CD4-positive, alpha-beta T cell treated with Interleukin-21 for 1 hour (primary cell): Measurements from ENCODE around the gene DIAPH2.

ENCODE experiments used
- DNase-seq: peaks from one replicate; pipeline ENCODE4 v3.0.0-alpha.2; 2020

DIAPH2 gene

DNA sequence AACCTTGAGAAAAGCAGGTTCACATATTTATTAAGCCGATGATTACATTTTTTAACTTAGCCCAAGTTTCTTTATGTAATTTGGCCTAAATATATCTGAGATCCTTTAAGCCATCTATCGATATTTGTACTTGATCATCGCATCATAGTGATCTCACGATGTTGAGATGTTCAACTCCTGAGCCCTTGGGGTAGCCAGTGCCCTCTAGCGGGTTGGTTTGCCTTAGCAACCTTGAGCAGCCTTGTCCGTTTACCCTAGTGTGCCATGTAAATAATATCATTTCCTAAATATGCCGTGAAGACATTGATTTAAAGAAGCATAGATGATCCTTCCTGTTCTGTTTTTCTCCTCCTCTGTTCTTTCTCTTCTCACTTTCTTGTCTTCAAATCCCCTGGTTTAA, 631.3 kb downstream of the DIAPH2 start:
- DNase-seq, result no peak

DNA sequence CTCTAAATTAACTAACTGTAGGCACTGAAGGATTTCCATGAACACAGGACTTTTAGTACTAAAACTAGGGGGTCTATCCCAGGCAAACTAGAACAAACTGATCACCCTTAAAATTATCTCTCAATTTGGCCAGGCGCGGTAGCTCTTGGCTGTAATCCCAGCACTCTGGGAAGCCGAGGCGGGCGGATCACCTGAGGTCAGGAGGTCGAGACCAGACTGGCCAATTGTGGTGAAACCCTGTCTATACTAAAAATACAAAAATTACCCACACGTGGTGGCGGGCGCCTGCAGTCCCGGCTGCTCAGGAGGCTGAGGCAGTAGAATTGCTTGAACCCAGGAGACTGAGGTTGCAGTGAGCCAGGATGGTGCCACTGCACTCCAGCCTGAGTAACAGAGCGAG, 635.7 kb downstream of the DIAPH2 start:
- no peak for DNase-seq

DNA sequence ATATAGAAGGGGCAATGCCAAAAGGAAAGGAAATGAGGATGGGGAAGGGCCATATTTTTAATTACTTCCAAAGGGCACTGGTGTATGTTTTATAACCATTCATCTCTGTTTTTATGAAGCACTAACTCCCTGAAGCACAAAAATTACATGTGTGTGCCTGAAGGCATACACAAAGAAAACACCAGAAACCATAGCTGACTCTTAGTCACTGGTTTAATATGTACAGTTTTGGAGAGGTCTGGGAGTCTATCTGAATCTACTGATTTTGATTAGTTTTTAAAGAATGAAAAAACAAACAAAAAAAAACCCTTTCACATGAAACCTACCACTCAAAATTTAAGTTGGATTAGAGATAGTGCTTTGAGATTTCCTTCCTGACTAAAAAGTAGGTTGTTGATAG, 637.8 kb downstream of the DIAPH2 start:
- no peak for DNase-seq

DNA sequence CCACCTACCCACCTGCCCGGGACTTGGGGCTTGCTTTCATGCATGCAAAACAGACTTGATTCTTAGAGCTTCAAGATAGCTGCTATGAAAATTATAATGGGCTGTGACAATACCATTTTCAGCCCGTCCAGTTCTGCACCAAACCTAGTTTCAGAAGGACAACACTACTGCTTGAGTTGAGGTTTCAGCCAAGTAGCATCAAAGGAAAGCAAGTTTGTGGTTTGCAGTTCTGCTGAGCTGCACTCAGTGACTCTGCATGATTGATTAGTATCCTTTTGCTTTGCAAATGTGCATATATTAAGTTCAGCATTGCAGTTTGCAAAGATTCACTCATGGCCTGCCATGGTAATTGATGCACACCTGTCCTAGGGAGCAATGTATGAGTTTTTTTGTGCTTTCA, 641.8 kb downstream of the DIAPH2 start:
- DNase-seq, result no peak

DNA sequence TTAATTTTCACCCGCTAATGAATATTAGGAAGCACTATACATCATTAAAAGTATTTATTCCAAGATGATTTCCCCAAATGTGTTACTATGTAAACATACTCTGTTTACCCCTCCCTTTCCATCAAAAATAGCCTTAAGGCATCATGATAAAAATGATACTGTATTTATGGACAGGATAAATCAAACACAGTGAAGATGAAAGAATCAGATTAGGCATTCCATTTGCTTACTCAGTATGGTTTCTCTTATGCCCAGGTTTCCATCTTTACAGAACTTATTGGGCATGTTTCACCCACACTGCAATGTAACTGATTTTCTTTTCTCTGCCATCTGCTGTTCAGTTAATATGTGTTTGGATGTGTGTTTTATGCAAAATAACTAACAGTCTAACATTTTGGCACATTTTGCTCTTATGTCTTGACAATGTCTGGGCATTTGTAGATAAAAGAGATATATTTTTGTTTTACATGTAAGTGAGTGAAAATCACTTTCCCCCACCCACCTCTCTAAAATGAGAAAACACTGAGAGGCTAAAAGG, 644.3 kb downstream of the DIAPH2 start:
- no peak for DNase-seq

DNA sequence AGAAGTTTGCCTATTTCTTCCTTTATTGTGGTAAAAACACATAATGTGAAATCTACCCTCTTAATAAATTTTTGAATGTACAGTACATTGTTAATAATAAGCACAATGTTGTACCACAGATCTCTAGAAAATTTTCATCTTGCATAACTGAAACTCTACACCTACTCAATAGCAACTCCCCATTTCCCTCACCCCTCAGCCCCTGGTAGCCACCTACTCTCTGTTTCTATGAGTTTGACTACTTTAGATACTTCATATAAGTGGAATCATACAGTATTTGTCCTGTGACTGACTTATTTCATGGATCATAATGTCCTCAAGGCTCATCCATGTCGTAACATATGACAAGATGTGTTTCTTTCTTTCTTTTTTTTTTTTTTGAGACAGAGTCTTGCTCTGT, 645.5 kb downstream of the DIAPH2 start:
- DNase-seq, result no peak

DNA sequence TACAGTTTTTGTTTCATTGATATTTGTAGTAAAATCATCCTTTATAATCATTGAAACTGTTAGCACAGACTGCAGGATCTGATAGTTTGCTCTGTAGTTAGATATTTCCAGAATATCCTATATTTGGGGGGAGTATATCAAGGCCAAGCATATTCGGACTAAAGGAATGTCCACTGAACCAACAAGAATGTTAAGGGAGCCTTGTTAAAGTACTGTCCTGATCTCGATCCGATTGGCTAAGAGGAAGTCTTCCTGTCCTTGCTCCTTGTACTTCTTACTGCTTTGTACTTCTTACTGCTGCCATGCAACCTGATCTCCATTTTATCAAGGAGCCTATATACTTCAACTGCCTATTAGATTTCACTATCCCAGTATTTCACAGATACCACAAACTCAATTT, 648.3 kb downstream of the DIAPH2 start:
- DNase-seq, result no peak

DNA sequence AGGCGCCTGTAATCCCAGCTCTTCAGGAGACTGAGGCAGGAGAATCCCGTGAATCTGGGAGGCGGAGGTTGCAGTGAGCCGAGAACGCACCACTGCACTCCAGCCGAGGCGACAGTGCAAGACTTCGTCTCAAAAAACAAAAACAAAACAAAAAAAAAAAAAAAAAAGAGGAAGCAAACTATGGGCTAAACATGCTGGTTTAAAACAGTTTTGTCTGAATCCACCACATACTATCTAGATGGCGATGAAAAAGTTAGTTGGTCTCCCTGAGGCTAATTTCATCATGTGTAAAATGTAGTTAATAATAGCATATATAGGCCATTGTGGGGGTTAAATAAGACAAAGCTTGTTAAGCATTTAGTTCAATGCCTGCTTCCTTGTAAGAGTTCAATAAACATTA, 650.2 kb downstream of the DIAPH2 start:
- no peak for DNase-seq

DNA sequence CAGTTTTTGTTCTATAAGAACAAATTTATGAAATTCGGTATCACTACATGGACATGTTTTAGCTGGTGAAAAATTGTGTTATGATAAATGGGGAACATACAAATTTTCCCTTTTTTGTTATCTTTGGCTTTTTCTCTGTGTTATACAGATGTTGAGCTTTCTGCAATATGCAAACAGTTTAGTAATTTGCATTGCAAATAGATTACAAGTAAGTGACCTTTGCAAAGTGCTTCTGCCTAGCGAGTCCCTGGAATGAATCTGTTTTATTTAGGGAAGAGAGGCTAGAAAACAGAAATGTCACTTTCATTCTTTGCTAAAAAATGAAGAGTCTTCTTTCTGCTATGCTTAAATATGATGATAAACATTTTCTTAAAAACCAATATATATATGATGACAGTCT, 660.1 kb downstream of the DIAPH2 start:
- DNase-seq, result no peak

DNA sequence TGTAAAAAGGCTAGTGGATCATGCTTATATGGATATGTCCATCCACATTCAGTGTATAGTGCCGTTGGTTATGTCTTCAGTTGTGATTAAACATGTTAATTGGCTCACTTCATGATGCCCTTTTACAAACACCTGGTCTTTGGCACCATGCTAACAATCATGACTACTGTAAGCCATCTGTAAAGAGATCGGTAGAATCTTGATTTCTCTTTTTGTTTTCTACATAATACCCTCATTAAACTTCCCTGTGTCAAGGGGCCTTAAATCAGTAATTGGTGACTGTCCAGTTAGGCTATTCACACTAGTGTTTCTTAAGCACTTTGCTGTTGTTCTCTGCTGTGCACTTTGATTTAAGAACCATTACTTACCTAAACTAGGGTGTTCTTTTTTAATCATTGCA, 674.3 kb downstream of the DIAPH2 start:
- no peak for DNase-seq

DNA sequence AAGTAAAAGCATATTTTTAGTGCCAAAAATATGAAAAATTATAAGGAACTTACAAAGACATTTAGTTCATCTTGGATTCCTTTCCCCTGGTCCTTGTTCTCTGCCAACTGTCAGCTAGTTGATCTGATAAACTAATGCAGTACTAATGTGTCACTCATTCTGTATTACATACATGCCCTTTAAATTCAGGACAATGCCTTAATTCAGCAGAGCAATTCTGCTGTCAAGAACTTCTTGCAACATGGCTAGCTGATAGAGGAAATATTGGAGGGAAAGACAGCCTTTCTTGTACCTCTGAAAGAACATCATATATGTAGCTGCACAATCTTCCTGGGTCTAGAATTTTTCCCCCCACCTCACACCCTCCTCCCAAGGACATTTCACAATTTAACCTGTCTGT, 679.2 kb downstream of the DIAPH2 start:
- no peak for DNase-seq

DNA sequence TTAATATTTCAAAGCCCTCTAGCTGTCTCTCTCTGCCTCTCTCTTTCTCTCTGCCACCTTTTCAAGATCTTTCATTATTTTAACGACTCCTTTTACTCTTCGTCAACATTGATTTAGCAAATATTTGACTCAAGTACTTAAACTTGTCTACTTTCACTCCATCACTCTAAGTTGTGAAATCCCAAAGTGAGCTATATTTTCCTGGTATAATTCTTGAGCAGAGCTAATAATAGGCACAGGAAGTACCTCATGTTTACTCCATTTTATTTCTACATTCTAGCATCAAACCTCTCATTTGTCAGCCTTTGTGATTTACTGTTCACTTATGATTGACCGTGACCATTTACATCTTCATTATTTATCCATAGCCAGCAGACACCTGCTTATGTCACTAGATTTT, 681.6 kb downstream of the DIAPH2 start:
- no peak for DNase-seq

DNA sequence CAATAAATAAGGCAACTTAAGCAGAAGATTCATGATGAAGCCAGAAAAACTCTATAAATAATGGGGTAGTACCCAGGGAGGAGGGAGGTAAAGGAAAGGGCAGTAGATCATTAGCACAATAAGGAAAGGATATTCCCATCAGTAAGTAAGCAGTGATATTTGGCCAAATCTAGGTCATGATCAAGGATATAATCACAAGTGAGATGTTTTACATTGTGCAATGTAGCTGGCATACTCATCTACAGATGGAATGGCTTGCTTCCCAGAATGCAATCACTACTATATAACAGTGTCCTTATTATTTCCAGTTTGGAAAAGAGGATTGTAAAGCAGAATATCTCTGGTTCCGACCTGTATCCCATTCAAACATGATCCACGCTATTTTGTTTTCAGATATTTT, 682.5 kb downstream of the DIAPH2 start:
- DNase-seq, result no peak

DNA sequence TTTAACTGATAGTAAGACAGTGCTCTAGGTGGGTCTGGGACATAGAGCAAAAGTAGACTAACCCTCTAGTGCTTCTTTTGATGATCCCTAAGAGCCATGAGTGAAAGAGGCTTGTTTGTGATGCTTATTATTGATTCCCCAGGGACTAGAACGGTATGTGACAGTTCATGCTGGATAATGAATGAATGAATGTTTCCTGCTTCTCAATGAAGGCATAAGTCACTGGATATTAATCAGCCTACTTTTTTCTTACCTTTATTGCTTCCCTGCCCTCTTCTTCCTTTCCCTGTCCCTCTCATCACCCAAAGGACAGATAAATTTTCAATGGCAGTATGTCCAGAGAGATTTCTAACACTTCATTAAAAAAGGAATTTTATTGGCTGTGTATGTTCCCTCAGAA, 685.3 kb downstream of the DIAPH2 start:
- DNase-seq, result no peak

DNA sequence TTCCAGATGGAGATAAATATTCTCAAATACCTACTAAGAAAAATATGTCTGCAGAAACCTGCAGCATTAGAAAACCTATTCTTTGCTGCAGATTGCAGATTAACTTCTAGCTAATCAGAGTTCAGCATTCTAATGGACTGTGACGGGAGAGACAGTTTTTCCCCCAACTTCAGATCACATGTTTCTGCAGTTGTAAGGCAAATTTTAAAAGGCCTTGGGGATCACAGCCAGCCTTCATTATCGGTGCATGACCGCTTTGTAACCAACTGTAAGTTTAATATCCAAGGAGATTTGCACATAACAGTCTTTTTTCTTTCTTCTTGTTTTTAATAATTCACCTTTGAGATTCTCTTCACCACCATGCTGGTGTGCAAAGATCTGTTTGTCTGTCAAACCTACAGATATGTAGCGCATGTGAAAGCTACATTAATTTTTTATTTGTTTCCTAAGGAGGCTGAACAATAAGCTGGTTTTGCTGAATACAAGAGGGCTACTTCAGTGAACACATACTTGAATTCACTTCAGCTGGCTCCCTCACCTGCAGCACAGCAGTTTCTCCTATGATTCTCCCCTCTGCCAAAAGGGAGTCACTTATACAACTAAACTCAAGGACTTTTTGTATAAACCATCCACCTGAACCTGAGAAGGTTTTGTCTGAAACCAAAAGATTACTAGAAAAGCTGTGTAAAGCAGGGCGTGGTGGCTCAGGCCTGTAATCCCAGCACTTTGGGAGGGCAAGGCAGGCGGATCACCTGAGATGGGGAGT, 687.5 kb downstream of the DIAPH2 start:
- DNase-seq, result no peak

DNA sequence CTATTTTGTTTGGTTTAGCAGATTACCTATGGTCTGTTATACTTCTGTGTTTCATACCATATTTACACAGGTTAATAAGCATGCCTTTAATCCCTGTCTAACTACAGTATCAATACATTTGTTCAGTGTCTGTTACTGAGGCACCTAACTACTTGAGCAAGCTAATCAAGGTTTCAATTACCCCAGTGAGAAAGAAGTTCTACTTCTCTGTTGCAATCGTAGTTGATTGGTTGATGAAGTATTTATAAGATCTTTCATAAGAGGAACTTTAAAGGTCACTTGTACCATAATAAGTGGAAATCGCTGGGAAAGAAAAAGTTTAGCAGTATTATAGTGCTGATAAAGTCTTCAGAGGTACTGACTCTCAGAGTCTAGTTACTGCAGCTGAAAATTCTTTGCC, 689.6 kb downstream of the DIAPH2 start:
- no peak for DNase-seq

DNA sequence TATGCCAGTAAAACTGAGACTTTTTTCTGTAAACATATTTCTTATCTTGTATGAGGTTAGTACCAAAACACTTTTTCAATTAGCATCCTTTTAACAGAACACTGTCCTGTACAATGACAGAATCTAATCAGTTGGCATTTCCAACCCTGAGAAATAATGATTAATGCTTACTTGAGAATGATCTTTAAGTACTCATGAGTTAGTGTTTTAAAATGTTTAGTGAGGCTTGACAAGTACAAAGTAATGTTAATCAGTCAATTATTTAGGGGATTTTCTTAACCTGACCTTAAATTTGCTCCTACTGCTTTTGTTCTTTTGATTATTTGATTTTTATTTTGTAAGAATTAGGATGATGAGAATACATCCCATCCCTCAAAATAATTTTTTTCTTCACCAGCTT, 695.6 kb downstream of the DIAPH2 start:
- DNase-seq, result no peak

DNA sequence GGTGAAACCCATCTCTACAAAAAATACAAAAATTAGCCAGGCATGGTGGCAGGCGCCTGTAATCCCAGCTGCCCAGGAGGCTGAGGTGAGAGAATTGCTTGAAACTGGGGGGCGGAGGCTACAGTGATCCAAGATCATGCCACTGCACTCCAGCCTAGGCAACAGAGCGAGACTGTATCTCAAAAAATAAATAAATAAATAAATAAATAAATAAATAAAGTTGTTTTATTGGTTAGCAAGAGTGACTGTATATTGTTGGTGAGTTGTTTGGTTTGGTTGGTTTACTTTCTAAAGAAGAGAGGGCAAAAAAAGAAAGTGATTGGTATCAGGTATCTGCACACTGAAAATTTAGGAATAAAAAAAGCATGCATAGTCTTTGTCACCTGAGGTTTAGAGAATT, 700.0 kb downstream of the DIAPH2 start:
- DNase-seq, result no peak

DNA sequence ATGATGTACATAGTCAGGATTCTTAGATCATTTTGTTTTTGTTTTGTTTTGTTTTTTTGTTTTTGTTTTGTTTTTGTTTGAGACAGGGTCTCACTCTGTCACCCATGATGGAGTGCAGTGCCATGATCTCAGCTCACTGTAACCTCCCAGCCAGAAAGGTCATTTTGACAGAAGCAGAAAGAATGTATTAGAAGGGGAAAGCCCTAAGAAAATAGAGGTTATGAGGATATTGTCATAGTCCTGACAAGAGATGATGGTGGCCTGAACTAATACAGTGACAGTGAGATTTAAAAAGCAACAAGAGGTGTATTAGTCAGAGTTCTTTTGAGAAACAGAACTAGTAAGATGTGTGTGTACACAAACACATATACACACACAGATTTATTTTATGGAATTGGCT, 702.4 kb downstream of the DIAPH2 start:
- DNase-seq, result no peak

DNA sequence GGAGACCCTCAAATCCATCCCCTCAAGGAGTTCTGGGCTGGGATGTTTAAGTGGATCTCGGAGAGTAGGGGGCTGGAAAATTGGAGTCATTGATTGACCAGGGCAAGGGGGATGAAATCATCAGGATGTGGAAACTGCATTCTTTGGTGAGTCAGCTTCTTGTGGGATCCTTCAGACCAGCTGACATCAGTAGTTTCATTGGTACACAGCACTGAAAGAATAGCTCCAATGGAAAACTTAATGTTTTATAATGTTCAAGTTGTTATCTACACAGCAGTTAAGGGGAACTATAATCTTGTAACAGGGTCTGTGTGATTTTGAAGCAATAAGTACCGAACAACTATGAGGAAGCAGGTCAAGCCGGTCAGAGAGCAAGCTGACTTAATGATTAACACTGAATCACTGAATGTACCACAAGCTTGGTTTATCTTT, 705.1 kb downstream of the DIAPH2 start:
- DNase-seq, result no peak

DNA sequence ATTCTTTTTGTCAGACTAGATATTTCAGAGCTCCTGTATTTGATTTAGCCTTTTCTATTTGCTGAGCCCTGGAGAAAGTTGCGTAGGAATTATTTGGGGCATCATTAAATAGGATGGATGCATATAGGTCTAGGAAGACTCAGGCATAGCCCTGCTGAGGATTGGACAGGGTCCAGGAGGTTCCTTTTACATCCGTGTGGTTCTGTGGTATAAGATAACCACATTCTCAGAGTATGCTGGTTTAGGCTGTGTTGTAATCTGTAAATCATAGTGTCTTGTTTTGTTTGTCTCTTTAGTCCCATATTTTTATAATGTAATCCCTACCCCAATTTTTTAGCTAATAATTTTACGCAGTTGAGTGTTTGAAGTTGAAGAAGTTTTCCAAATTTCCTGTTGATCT, 712.7 kb downstream of the DIAPH2 start:
- DNase-seq, result no peak

DNA sequence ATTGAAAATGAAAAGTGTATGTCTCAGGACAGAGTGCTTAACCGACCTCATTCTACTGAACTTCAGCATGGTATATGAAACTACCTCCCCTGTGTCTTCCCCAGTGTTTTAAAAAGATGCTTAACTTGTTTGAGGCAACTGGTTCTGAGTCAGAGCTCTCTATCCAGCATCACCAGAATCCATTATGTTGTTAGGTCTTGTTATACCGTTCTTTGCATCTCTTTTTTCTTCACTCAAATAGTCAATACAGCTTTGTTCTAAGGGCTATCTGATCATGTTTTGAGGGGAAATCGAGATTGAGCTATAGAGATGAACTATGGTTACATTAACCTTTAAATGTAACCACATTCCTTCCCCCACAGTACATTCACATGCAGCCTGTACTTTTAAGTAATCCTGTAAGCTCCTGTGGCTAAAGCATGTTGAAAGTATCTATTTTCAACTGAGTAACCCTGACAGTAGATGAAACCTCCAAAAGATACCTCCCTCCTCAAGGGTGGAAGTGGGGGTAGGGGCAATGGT, 713.4 kb downstream of the DIAPH2 start:
- no peak for DNase-seq

DNA sequence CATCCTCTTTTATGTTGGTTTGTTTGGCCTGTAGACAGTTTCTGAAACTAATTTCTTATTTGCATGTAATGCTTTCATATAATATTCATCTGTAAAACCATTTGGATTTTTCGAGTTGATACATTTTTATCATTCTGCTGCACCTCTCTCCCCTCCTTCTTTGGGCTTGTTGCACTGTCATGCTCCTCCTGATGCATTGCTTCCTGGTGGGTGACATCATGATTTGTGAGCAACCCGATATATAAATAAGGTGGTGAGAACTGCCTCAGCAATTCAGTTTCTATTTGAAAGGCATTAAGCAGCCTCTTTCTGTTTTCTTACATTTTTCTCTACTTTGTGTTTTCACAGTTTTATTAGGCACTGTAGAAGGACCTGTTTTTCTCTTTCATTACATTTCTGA, 714.8 kb downstream of the DIAPH2 start:
- DNase-seq, result no peak

DNA sequence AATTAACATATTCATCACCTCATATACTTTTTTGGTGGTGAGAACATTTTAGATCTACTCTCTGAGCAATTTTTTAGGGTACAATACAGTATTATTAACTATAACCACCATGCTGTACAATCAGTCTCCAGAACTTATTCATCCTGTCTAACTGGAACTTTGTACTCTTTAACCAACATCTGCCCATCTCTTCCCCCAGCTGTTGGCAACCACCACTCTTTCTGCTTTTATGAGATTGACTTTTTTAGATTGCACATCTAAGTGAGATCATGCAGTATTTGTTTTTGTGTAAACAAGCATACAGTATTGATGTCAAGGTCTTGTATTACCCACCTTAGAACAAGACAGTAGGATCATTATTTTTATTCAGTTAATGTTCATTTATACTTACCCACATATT, 715.9 kb downstream of the DIAPH2 start:
- DNase-seq, result no peak

DNA sequence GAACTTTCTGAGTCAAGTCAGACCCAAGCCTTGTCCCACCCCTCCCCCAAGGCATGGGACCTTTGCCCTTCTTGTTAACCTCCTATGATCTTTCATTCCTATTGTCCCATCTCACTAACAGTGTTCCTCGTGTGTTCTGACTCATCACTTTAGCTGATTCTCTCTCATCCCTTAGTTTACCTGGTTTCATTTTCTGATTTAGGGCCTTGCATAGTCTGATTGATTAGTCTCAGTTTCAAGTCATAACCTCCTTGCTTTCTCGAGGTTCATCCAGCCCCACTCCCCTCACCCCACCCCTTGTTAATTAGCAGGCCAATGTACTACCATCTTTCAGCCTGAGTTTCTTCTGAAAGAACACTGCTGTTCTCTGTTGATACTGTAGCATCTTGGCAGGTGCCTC, 716.5 kb downstream of the DIAPH2 start:
- no peak for DNase-seq
